Osteocyte (in vitro differentiated cells): ENCODE data around the gene FBRSL1. TPM values are rescaled to one million over a fixed set of nuclear protein-coding genes. Genes with fewer than 3 reads are reported as not detected.
"Not testable (repeated sequence)": the region's sequence is repeated elsewhere in the genome, so short reads cannot be mapped to it uniquely, and the experiment has no call there.

Experiments
- DNase-seq: peaks from one replicate; pipeline ENCODE4 v3.0.0; 2021; ENCODE audit warnings: mixed read lengths; ENCODE audit not compliant: unreplicated experiment; ENCODE audit errors: extremely low spot score
- H3K27ac Mint-ChIP-seq: one replicate; pipeline ENCODE4 v1.8.0; 2021; ENCODE audit warnings: mild to moderate bottlenecking, mixed read lengths; ENCODE audit not compliant: unreplicated experiment
- H3K27me3 Mint-ChIP-seq: one replicate; pipeline ENCODE4 v1.8.0; 2021; ENCODE audit warnings: mixed read lengths; ENCODE audit not compliant: unreplicated experiment
- H3K36me3 Mint-ChIP-seq: one replicate; pipeline ENCODE4 v1.8.0; 2021; ENCODE audit warnings: mixed read lengths; ENCODE audit not compliant: unreplicated experiment
- H3K4me1 Mint-ChIP-seq: one replicate; pipeline ENCODE4 v1.8.0; 2021; ENCODE audit warnings: mixed read lengths; ENCODE audit not compliant: unreplicated experiment
- H3K4me3 Mint-ChIP-seq: one replicate; pipeline ENCODE4 v1.8.0; 2021; ENCODE audit warnings: mild to moderate bottlenecking, moderate library complexity, mixed read lengths; ENCODE audit not compliant: unreplicated experiment
- H3K9me3 Mint-ChIP-seq: one replicate; pipeline ENCODE4 v1.8.0; 2021; ENCODE audit warnings: mixed read lengths; ENCODE audit not compliant: unreplicated experiment
- total RNA-seq: library from RNA; stranded (reverse); gene quantifications from 2 replicates; pipeline ENCODE4 v1.2.1, GENCODE V29; 2021
- TF ChIP-seq, protein P1 (sequence below): fragments of 200-600 bp; sonication (generic); IDR thresholded peaks from 2 replicates; pipeline ENCODE4 v1.5.0; 2021; ENCODE audit warnings: antibody characterized with exemption, mild to moderate bottlenecking, moderate library complexity

The FBRSL1 gene
- total RNA-seq, 1 donor from 2014 or later: 46.2 TPM

DNA sequence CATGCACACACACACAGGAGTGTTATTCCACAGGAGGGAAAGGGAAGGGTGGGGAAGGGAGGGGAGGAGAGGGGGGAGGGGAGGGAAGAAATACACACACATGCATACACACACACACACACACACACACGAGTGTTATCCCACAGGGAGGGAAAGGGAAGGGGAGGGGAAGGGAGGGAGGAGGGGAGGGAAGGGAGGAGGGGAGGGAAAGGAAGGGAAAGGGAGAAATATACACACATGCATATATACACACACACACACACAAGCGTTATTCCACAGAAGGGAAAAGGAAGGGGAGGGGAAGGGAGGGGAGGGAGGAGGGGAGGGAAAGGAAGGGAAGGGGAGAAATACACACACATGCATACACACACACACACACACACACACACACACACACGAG, 19.6 kb upstream of the FBRSL1 start:
- no peaks in the 10 kb centered on the region for H3K36me3 Mint-ChIP-seq
- H3K9me3 Mint-ChIP-seq: no peaks in the 10 kb centered on the region
- no peak overlapping the region for H3K27ac Mint-ChIP-seq
- no peak for DNase-seq
- H3K4me3 Mint-ChIP-seq: no peak overlapping the region
- TF ChIP-seq, protein P1, sequence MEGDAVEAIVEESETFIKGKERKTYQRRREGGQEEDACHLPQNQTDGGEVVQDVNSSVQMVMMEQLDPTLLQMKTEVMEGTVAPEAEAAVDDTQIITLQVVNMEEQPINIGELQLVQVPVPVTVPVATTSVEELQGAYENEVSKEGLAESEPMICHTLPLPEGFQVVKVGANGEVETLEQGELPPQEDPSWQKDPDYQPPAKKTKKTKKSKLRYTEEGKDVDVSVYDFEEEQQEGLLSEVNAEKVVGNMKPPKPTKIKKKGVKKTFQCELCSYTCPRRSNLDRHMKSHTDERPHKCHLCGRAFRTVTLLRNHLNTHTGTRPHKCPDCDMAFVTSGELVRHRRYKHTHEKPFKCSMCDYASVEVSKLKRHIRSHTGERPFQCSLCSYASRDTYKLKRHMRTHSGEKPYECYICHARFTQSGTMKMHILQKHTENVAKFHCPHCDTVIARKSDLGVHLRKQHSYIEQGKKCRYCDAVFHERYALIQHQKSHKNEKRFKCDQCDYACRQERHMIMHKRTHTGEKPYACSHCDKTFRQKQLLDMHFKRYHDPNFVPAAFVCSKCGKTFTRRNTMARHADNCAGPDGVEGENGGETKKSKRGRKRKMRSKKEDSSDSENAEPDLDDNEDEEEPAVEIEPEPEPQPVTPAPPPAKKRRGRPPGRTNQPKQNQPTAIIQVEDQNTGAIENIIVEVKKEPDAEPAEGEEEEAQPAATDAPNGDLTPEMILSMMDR: no peak
- H3K4me1 Mint-ChIP-seq: no peaks in the 10 kb centered on the region
- peaks cover 19% of the 10 kb centered on the region for H3K27me3 Mint-ChIP-seq

DNA sequence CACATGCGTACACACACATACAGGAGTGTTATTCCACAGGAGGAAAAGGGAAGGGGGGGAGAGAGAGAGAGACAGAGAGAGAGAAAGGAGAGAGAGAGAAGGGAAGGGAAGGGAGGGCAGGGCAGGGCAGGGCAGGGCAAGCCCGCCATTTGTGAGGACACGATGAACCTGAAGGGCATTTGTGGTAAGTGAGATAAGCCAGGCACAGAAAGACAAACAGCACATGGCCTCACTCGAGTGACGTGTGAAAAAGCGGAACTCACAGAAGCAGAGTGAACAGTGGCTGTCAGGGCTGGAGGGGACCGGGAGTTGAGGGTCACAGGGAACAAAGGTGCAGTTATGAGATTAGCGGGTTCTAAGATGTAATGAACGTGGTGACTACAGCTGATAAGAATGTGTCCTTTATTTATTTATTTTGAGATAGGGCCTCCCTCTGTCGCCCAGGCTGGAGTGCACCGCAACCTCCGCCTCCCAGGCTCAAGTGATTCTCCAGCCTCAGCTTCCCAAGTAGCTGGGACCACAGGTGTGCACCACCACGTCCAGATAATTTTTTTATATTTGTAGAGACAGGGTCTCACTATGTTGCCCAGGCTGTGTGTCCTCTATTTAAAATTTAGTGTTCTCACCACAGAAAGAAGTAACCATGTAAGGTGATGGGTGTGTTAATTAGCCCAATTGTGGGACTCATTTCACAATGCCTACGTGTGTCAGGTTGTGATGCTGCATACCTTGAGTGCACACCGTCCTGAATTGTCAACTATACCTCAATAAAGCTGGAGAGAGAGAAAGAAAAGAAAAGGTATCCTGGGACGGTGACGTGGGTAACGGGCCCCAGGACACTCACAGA, 18.7 kb upstream of the FBRSL1 start:
- Mint-ChIP-seq H3K4me1 (no peaks in the 10 kb centered on the region), H3K27me3 (peaks cover 19% of the 10 kb centered on the region), H3K4me3 (no peak overlapping the region), H3K9me3 (no peaks in the 10 kb centered on the region), H3K27ac (no peak overlapping the region), H3K36me3 (no peaks in the 10 kb centered on the region)
- DNase-seq: no peak
- TF ChIP-seq, protein P1: no peak

DNA sequence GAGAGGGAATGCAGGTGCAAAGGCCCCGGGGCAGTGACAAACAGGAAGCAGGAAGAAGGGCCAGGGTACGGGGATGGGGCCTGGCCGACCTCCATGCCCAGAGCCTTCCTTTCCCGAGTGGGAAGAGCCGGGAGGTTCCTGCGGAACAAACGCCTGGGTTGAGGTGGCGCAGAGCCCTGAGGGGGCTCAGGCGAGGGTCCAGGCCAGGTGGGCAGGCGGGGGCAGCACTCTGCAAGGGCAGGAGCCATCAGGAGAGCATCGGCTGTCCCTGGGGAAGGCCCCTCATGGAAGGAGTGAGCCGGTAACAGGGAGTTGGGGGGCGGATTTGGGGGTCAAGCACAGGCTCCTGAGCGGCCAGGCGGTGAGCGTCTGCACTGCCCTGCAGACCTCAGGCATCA, 18.1 kb upstream of the FBRSL1 start:
- Mint-ChIP-seq H3K4me3 (no peak overlapping the region), H3K27me3 (peaks cover 19% of the 10 kb centered on the region), H3K4me1 (no peaks in the 10 kb centered on the region), H3K9me3 (no peaks in the 10 kb centered on the region), H3K36me3 (no peaks in the 10 kb centered on the region), H3K27ac (no peak overlapping the region)
- no peak for DNase-seq
- TF ChIP-seq, protein P1: no peak

DNA sequence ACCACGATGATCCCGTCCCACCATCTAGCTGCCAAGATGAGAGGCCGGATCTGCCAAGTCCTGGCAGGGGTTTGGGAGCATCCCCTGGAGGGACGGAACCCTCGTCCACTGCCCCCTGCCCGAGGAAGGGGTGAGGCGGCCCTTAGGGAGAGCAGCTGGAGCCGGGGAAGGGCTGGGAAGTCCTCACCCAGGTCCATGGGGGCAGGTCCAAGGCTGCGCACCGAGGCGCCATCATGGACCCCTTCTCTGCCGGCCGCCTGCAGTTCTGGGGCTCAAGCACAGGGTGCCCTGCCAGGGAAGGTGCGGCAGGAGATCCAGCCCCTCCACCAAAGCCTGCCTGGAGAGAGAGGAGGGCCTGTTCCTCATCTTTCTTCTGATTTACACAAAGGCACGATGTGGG, 17.6 kb upstream of the FBRSL1 start:
- H3K4me1 Mint-ChIP-seq: no peaks in the 10 kb centered on the region
- TF ChIP-seq, protein P1: no peak
- no peak for DNase-seq
- no peaks in the 10 kb centered on the region for H3K36me3 Mint-ChIP-seq
- peaks cover 19% of the 10 kb centered on the region for H3K27me3 Mint-ChIP-seq
- no peak overlapping the region for H3K4me3 Mint-ChIP-seq
- no peak overlapping the region for H3K27ac Mint-ChIP-seq
- H3K9me3 Mint-ChIP-seq: no peaks in the 10 kb centered on the region

DNA sequence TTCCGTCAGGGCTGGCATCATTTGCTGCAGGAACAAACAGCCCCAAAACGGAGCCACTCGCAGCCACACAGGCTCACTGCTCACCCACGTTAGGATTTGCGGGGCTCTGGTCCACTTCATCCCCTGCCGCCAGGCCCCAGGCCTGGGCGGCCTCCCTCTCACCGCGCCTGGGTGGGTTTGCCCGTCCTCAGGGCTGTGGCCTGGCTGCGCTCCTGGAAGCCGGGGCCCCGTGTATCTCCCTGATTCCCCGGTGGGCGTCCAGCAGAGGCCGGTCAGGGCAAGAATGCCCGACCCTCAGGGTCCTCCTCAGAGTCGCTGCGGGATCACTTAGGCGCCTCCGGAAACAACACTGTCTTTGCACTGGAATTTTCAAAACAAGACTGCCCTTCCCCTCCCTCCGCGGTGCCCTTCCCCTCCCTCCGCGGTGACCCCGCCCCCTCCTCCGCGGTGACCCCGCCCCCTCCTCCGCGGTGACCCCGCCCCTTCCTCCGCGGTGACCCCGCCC, 15.7 kb upstream of the FBRSL1 start:
- Mint-ChIP-seq H3K4me3 (no peak overlapping the region), H3K36me3 (no peaks in the 10 kb centered on the region), H3K9me3 (no peaks in the 10 kb centered on the region), H3K27ac (no peak overlapping the region), H3K4me1 (no peaks in the 10 kb centered on the region), H3K27me3 (peaks cover 12% of the 10 kb centered on the region)
- TF ChIP-seq, protein P1: no peak
- DNase-seq: no peak

DNA sequence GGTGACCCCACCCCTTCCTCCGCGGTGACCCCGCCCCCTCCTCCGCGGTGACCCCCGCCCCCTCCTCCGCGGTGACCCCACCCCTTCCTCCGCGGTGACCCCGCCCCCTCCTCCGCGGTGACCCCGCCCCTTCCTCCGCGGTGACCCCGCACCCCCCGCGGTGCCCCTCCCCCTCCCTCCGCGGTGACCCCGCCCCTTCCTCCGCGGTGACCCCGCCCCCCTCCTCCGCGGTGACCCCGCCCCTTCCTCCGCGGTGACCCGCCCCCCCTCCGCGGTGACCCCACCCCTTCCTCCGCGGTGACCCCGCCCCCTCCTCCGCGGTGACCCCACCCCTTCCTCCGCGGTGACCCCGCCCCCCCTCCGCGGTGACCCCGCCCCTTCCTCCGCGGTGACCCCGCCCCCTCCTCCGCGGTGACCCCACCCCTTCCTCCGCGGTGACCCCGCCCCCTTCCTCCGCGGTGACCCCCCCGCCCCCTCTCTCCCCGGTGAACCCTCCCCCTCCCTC, 15.1 kb upstream of the FBRSL1 start:
- H3K36me3 Mint-ChIP-seq, DNase-seq, H3K4me1 Mint-ChIP-seq, H3K4me3 Mint-ChIP-seq, H3K9me3 Mint-ChIP-seq, H3K27ac Mint-ChIP-seq: not testable (repeated sequence)
- peaks cover 11% of the 10 kb centered on the region for H3K27me3 Mint-ChIP-seq
